ENCODE results near the gene BCAS3.

The BCAS3 gene

GRCh38 chr17:61405686-61406536 lies 728.3 kb downstream of the BCAS3 start:
- DNase-seq: no peak

GRCh38 chr17:61406537-61406845 lies 728.8 kb downstream of the BCAS3 start:
- DNase-seq: no peak

- DNase-seq: no peak
Observed at GRCh38 chr17:61406971-61407911, 729.6 kb downstream of the BCAS3 start.

- DNase-seq: no peak
Observed at GRCh38 chr17:61408151-61409041, 730.7 kb downstream of the BCAS3 start.

DNA sequence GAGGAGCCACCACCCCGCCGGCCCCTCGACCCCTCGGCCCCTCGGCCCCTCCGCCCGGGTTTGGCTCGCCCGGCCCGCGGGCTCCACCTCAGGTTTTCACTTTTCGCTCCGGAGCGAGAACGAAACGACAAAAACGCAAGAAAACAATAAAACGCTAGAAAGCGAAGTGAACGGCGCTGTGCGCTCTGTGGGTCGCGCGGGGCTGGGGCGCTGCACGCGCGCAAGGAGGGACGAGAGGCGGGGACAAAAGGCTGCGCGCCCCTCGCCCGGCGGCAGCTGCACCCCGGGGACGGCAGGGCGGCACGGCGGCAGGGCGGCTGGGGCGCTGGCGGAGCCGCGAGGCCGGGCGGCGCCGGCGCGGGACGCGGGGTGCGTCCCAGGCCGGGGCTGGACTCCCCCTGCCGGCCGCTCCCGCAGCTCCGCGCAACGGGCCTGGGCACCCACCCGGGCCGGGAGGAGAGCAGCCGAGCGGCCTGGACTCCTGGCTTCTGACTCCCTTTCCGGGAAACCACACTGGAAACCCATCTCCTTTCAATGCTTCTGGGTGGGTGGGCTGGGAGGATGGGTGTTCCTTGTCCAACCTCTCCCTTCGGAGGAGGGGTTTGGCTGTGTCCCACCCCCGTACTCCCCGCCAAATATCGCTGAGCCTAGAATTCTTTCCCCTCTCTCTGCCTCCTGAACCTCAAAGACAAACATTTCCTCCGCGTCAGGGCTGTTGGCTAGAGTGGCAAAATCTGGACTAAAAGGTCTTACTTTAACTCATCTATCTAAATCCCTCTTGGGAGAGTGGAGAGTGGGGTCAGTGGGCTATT lies 731.9 kb downstream of the BCAS3 start:
- DNase-seq: no peak

- peak; percentile 11 for DNase-seq
Observed at GRCh38 chr17:61410141-61411010, 732.7 kb downstream of the BCAS3 start.

DNA sequence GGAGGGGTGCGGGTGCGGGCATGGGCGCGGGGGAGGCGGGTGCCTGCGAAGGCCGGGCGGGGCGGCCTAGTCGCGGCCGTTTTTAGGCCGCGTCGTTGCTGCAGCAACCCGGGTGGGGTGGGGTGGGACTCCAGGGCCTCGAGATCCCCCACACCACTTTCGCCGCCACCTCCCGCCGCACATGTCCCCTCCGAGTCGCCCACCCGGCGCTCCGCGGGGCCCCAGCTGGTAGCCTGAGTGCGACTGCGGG lies 733.3 kb downstream of the BCAS3 start:
- DNase-seq: no peak

GRCh38 chr17:61411261-61412142 lies 733.9 kb downstream of the BCAS3 start:
- DNase-seq: no peak

DNA sequence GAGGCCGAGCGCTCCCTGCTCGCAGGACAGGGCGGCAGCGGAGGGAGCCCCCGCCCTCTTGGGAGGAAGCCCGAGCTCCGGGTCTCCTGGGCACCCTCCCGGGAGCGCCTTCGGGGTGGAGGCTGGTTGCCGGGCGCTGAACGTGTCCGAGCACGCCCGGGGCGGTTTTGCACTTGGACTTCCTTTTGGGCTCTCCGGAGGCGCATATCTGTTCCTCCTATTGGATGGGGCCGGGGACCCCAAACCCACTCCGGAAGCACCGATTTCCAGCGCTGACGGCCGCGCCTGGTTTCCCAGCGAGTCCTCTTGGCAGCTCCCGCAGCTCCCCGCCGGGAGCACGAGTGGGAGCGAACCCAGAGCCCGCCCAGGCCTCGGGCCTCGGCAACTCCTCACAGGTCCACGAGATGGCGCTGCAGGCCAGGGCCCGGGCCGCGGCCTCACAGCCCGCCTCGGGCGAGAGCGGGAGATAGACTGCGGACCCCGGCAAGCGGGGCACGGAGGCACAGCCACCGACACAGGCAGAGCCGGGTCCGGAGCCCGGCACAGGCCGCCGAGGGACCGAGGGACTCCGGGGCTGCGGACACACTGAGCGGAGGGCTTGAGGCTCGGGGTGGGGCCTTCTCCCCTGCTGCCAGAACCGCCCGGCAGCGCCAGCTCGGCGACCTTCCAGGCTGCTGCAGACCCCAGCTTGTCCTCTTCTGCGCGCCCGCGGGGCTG lies 734.6 kb downstream of the BCAS3 start:
- no peak for DNase-seq

GRCh38 chr17:61412860-61413660 lies 735.4 kb downstream of the BCAS3 start:
- DNase-seq: no peak

DNA sequence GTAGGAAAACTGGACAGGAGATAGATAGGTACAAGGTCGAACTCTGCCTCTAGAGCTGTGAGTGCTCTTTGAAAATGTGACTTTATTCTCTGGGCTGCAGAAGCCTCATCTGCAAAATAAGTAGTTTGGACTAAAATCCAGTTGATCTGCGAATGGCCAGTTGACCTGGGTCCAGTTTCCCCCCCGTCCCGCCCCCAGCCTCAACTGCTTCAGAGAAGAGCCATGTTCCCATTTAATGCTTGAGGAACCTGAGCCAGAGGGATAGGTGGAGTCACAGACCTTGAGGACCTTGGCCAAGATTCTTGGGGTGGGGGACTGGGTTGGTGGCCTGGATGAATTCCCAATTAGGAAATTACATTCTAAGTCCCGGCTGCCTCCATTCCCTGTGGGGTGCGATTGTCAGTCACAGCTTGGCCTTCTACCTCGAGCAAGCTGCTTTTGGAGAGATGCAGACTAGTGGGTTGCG lies 736.0 kb downstream of the BCAS3 start:
- no peak for DNase-seq

DNA sequence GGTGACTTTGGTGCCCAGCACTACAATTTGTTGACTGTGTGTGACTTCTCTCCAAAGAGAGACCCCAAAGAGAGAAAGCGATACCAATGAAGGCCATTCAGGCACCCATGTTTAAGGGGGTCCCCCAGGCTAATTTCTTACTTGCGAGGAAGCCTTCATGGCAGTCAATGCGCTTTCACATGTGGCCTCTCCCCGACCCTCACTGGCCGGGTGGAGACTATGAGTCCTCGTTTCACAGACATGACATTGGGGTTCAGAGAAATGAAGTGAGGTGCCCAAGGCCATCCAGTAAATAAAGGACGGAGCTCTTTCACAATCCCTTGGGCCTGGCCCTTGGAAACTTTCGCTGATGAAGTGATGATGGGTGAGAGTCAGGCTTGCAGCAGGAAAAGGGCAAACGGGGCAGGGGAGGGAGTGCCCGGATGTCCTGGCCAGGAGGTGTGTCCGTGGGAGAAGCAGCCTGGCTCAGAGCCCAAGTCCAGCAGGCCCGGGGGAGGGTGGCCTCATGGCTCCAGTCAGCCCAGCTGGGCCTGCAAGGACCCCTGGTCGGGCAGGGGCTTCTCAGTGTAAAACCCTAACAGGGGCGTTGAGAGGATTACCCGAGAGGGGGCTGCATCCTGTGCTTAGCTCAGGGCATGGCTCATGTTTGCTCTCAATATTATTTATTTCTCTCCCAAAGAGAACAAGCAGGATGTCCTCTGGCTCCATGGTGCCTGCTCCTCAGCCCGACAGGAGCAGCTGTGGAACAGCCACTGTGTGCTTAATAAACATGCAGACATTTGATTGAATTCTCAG lies 736.7 kb downstream of the BCAS3 start:
- no peak for DNase-seq

DNA sequence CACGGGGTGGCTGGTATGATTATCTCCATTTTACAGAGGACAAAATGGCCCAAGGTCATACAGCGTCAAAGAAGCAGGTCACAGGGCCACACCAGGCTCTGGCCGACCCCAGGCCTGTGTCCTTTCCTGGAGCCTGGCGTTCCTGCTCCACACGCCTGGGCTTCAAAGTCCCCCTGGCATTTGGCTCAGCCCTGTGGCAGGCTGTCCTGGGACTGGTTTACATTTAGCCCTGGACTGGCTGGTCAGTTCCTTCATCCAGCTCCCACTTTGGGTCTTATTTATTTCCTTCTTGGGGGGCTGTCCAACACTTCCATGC lies 737.2 kb downstream of the BCAS3 start:
- DNase-seq: no peak

DNA sequence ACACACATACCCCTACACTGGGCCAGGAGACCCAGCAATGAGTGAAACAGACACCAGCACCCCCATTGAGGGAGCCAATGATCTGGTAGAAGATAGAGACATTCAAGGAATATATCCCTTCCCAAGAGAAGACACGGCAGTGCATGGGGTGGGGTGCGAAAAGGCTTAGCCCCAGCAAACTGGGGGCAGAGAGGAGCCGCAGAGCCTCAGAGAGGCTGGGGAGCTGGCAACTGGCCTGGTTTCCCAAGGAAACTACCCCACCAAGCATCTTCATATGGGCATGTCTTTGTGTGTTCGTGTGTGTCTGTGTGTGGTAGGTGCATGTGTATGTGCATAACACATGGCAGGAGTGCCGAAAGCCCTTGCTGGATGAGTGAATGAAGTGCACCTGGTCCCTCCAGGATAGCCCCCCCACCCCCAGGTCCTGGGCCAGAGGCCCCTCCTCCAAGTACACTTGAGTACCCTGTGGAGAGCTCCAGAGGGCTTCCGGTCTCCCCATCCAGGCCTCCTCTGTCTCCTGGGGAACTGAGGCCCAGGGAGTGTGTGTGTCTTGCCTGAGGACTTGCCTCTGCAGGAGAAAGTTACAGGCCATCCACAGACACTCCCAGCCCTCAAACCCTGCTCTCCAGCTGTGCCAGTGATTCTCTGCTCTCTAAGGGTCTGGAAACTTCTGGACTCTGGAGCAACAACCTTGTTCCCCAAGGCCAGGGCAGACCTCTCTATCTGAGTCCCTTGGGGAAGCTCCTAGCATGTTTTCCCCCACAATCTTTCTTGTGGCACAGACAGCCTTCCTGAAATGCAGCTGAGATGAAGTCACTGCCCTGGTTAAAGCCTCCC lies 737.9 kb downstream of the BCAS3 start:
- DNase-seq: no peak

DNA sequence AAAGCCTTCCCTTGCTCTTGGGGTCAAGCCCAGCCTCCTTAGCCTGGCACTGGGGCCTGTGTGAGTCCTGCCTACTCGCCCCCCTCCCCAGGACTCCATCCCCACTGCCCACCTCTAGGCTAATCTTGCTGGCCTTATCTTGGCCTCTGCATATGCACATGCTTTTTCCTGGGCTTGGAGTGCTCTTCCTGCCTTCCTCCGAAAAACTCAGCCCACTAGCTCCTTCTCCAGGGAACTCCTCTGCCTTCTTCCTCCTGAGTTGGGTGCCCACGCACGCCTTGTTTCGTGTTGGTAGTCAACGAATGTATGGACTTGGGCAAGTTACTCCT lies 738.5 kb downstream of the BCAS3 start:
- no peak for DNase-seq

DNA sequence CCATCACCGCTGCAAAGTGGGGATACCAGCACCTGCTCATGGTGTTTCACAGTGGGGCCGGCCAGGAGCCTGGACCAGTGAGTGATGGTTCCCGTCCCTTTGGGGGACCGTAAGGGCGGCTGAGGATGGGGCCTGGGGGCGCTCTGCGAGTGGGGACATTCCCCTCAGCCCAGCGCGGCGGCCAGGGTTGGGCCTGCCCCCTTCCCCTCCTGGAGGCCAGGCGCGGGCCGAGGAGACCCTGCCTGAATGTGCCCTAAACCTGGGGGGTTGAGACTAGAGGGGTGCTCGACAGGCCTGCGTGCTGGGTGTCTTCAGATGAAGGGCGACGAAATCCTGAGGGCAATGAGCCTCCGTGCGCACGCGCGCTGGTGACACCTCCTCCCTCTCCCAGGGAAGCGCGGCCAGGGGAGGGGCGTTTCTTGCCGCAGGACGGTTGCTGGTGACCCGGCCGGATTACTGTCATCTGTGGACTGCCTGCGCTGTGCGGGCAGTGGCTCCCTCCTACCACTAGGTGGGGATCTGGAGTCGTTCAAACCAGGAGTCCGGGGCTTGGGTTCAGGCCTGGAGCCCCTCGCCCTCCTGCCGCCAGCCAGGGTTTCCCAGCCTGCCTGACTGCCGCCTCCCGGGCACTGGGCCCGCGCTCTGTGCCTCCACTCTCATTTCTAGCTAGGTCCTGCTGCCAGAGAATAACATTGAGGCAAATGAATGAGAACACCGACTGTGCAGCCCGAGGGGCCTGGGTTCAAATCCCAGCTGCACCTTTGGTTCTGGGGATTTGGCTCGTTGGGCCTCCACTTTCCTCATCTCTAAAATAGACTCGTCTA lies 739.1 kb downstream of the BCAS3 start:
- DNase-seq: peak; percentile 38
